GM19395 (cell line): Measurements from ENCODE around the gene COX17.

ENCODE experiments used
- ATAC-seq: cut with Tn5 transposase; IDR thresholded peaks from one replicate; pipeline ENCODE4 v1.9.1; 2021; ENCODE audit warnings: mild to moderate bottlenecking, moderate library complexity; ENCODE audit not compliant: unreplicated experiment

COX17 gene

GRCh38 chr3:119675188-119675874, 1.9 kb downstream of the COX17 start:
- no peak for ATAC-seq

GRCh38 chr3:119673875-119674274, 3.3 kb downstream of the COX17 start:
- no peak for ATAC-seq

- no peak for ATAC-seq
These were observed 4.4 kb downstream of the COX17 start for GRCh38 chr3:119672776-119673175.

- no peak for ATAC-seq
These were observed 7.2 kb downstream of the COX17 start for GRCh38 chr3:119669906-119670570.

GRCh38 chr3:119665954-119666559, 11.1 kb downstream of the COX17 start:
- no peak for ATAC-seq

GRCh38 chr3:119664850-119665379, 12.3 kb downstream of the COX17 start:
- ATAC-seq = no peak

- no peak for ATAC-seq
These were observed 12.8 kb downstream of the COX17 start for GRCh38 chr3:119664370-119664769.

GRCh38 chr3:119663885-119664284, 13.3 kb downstream of the COX17 start:
- ATAC-seq = no peak

GRCh38 chr3:119662604-119663373, 14.4 kb downstream of the COX17 start:
- ATAC-seq = no peak

GRCh38 chr3:119660474-119661440, 16.4 kb downstream of the COX17 start, which contains the start of gene POPDC2:
Gene POPDC2, minus strand, starts transcription at chr3:119660589. Its CDS starts 166 bp downstream, at chr3:119660423.
- no peak for ATAC-seq

GRCh38 chr3:119659606-119660291, 17.5 kb downstream of the COX17 start:
- ATAC-seq = no peak

- no peak for ATAC-seq
These were observed 18.2 kb downstream of the COX17 start for GRCh38 chr3:119658994-119659393.

- peak; percentile 62 for ATAC-seq
These were observed 19.1 kb downstream of the COX17 start for GRCh38 chr3:119657887-119658702.

GRCh38 chr3:119653876-119654275, 23.3 kb downstream of the COX17 start:
- no peak for ATAC-seq

GRCh38 chr3:119652306-119653033, 24.7 kb downstream of the COX17 start:
- ATAC-seq = no peak

GRCh38 chr3:119649761-119650160, 27.4 kb downstream of the COX17 start:
- ATAC-seq = no peak

GRCh38 chr3:119647843-119648575, 29.2 kb downstream of the COX17 start:
- no peak for ATAC-seq
